CD4-positive, alpha-beta T cell treated with Interleukin-21 for 1 hour (primary cell): Measurements from ENCODE around the gene MAFB.
A peak's percentile ranks its signal among the peaks of the same experiment; 100 is the strongest.

Experiments
- DNase-seq: peaks from one replicate; pipeline ENCODE4 v3.0.0-alpha.2; 2020

Gene MAFB

DNA sequence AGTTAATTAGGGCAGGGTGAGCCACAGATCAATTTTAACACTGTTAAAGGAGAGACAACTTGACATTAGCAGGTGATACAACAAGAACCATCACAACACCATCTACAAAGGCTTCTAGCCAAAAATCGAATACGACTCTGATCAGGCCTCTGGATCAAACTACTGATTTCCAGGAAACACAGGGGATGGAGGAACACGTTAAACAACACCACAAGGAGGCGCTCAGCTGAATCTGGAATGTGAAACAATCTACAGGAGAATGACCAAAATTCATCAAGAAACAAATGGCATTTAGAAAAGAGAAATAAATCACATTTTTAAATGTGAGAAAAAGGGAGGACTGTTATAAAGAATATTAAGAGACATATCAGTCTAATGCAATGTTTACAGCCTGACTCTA lies 13.5 kb upstream of the MAFB start:
- DNase-seq, result no peak

DNA sequence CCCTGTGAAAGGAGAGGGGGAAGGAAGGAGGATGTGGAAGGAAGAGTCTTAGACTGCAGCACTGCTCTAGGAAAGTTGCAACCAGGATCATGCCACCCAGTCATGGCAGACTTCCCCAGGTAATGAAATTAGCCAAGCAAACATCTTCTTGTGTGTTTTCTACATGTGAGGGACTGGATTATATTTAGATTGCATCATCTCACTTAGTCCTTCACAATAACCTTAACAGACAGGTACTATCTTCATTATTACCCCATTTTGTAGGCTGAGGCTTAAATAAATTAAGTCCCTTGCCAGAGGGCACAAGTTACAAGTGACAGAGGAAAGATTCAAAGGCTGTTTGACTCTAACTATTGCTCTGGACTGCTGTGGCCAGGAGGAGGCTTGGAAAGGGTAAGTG lies 9.7 kb upstream of the MAFB start:
- DNase-seq, result no peak

DNA sequence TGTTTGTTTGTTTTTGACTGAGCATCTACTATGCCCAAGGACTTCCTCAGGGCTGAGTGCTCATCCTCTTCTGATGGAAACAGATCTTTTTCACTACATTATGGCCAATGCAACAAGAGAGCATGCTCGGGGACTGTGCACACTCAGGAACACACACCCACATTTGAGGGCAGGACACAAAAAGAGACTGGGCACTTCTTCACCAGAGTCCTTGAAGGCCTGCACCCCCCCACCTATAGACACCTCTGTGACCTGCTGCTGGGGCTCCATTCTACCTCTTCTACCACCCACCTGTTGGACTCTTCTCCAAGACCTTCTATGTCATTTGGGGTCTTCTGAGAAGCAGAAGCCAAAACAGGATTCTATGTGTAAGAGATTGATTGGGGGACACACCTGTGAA lies 9.2 kb upstream of the MAFB start:
- no peak for DNase-seq

DNA sequence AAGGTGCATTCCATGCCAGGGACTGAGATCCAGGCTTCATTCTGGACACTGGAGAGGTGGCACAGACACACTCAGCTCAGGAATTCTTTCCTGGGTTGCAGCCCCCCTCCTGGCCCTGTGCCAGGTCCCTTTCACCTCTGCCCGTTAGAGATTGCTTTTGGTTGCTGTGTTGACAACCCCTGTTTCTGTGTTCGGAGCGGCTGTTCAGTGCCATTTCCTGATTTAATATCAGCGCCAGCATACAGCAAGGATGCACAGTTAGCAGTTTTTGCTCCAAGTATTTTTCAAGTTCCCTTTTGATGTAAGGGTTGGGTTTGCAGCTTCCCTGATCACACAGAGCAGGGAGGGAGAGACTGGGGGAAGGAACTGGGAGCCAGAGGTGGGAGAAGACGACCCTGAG lies 8.5 kb upstream of the MAFB start:
- DNase-seq, result no peak

DNA sequence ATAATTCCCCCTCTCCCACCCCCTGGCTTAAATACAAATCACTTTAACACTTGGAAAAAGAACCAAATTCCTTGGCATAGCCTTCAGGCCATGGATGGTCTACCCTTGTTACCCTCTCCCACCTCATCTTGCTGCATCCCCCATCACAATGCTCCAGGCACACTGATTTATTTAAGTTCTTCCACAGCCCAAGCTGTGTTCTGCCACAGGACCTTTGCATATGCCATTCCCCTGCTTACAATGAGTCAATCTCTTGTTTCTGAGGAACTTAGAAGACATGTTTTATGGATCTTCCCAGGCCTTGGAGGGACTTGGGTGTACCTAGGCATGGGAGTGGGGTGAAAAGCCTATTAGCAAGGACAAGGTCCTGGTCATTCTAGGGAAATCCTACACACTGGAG lies 6.2 kb upstream of the MAFB start:
- DNase-seq, result no peak

DNA sequence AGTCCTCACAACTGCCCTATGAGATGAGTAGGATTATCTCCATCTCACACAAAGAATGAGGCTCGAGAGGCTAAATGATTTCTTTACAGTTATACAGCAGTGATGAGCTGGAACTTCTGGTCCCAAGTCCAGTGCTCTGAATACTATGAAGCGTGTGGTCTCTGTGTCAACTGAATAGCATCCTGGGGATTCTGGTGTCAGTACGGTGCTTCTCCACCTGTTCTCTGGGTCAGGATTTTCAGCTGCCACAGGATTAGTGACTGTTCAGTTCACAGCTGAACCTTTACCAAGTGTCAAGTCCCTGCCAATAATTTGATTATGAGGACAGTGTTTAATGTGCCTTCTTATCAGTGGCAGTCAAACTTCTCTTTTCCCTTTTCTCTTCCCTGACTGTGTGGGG lies 5.2 kb upstream of the MAFB start:
- no peak for DNase-seq

DNA sequence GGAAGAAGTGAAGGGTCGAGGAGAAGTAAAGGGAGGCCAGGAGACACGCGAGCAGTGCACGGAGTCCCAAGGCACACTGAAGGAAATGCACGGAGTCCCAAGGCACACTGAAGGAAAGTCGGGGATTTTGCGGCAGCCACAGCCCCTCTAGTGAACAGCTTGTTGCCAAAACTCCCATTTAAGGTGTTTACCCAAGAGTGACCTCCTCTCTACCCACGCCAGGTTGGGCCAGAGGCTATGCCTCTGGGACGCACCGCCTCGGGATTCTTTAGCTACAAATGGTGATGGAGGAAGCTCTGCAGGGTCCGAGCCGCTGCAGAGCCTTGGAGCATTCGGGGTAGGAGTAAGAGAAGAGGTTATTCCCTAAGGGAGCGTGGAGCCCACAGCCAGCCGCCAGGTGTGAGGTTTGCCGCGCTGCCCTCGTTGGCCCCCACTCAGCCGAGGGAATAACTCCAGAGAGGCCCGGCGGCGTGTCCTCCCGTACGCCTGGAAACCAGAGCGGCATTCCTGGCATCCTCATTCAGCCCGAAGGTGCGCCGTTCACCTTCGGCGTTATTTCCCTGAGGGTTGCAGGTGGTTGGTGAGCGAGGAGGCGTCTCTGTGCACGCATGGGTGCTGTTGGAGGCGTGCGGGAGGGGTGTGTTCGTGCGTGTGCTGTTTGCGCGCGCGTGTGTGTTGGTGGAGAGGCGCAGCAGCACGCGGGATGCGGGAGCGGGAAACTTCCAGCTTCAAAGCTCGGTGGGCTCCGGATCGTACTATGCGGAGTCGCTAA lies 3.4 kb upstream of the MAFB start:
- DNase-seq, result no peak

DNA sequence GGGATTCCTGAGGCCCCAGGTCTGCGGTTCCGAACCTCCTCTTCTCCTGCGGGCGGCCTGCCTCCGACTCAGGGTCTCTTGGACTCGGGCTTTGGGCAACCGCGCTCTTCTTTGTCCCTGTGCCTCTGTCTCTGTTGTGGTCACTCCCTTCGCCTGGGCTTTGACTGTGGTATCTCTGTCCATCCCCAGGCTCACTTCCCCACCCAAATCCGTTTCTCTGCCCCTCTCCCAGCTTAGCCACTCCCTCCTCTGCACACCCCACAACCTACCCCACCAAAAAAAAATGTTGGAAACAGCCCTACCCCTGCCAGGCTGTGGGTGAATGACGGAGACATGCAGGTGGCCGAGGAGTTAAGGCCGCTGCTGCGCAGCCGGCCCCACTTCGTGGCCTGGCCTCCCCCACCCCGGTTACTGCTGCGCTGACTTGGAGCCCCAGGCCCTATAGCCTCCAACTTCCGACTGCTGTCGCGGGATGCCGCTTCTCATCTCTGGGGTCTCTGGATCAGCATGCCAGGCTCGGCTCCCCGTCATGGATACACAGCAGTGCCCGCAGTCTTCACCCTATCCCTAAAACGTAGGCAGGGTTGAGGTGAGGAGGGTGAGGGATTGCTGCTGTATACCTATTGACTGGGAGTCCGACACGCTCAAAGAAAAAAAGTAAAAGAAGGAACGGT lies 2.7 kb upstream of the MAFB start:
- no peak for DNase-seq

DNA sequence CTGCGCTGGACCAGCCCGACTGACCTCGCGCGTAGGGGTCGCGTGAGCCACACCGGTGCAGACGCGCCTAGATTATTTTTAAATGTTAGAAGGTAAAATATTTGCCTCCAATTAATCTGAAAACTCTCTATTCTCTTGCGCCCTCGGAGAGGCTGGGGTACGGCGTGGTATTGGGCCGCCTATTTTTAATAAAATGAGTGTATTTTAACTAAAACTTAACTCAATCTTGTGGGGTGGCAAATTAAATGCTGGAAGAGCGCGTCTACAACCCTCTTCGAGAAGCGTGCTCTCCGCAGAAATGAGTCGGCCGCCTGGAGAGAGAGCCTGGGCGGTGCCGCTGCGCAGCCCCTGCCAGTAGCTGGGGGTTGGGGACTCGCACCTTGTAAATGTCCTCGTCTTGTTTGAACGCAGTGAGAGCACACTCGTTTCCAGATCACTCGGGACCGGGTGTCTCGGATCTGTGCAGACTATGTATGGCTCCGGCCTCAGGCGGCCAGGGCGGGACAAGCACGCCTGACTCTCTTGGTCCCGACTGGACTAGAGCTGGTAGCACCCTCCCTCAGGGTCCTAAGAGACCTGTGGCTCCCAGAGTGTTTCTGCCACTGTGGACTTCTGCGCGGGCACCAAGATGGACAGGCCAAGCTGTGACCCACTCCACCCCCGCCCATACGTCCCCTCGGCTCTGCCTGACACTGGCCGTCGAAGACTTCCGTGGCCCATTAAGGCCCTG lies 2.0 kb upstream of the MAFB start:
- no peak for DNase-seq

DNA sequence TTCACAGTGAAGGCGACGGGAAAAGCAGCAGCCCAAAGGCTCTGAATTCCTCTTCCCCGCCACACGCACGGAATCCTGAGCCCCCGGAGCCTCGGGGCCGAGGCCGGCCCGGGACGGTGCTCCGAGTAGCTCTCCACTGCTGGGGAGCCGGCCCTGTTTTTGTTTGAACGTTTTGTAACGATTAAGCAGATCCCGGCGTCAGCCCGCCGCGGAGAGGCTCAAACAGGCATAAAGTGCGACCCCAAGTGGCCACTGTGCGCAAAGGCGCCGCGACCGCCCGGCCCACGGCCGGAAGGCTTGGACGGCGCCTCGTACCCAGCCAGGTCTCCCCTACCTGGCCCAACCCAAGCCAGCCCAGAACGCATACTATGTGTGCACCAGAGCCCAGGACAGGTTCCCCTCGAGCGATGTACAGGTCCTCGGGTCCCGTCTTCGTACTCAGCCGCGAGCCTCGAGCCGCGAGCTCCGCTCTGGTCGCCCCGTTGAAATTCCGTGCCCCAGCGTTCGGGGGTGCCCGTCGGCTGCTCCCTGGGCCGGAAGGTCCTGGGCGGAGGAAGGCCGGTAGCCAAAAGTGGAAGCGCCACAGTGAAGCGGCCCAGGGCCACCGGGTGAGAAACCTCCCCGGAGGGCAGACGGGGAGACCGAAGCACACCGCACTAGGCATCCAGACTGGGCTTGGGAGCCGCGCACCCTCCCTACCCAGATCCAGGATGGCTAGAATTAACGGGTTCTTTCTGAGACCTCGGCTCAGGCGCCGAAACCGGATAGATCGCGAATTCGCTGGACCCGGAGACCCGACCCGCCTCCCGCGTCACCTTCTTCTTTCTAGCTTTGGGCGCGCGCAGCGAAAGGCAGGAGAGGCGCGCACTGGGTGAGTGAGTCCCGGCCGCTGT lies 1.2 kb upstream of the MAFB start:
- peak; percentile 57 for DNase-seq

DNA sequence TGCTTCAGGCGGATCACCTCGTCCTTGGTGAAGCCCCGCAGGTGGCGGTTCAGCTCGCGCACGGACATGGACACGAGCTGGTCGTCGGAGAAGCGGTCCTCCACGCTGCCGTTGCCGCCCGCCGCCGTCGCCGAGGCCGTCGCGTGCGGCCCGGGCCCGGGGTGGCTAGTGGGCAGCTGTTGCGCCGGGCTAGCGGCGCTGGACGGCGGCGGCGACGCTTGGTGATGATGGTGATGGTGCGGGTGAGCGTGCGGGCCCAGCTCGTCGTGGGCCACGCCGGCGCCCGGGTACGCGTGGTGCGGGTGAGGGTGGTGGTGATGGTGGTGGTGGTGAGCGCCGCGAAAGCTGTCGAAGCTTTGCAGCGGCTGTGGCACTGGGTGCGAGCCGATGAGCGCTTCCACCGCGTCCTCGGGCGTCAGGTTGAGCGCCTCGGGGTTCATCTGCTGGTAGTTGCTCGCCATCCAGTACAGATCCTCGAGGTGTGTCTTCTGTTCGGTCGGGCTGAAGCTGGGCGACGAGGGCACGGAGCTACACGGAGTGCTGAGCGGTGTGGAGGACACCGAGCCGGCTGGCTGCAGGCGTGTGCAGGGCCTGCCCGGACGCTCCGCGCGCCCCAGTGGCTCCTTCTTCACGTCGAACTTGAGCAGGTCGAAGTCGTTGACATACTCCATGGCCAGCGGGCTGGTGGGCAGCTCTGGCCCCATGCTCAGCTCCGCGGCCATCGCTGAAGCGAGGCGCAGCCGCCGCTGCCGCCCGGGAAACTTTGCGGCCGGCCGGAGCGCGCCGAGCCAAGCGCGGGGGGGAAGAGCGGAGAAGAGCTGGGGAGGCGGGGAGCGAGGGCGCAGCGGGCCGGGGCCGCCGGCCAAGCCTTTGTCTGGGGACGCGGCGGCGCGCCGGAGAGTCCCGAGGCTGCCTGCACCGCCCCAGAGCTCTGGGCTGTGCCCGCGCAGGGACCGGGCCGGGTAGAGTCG lies 622 bp downstream of the MAFB start:
- no peak for DNase-seq

DNA sequence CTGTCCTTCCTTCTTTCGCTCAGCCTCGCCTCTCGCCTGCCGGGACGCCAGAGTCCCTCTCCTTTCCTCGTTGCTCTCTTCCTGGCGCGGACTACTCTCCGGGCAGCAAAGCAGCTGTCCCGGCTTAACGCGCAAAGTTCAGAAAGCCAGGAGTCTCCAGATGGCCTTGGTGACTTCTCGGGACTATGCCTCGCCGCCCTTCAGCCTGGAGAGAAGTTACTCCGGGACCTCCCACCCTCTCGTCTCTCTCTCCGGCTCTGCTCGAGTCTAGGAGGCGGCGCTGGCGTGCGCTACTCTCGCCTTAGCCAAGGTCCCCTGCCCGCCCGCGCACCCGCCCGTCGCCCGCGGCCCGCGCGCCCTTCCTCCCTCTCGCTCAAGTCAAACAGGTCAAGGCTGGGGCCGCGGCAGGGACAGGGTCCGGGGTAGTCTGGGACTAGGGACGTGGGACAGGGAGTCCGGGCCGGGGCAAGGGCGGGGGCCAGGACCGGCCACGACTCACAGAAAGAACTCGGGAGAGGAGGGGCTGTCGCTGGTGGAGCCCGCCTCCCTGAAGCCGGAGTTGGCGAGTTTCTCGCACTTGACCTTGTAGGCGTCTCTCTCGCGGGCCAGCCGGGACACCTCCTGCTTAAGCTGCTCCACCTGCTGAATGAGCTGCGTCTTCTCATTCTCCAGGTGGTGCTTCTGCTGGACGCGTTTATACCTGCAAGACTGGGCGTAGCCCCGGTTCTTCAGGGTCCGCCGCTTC lies 1.5 kb downstream of the MAFB start:
- no peak for DNase-seq

DNA sequence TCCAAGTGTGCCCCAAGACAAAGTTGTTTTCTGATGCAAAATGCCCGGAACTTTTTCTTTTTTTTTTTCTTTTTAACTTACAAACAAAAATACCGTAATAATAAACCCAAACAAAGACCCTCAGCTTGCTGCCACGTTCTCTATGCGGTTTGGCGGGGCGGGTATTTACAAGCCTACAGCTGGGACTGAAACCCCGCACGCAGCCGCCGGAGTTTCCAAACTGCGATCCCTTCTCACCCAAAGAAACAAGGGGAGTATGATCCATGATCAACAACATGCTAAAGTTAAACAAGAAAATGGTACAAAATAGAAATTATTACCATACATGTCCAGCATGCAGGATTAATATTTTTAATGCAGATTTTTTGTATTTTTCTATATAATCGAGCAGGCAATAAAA lies 2.1 kb downstream of the MAFB start:
- no peak for DNase-seq

DNA sequence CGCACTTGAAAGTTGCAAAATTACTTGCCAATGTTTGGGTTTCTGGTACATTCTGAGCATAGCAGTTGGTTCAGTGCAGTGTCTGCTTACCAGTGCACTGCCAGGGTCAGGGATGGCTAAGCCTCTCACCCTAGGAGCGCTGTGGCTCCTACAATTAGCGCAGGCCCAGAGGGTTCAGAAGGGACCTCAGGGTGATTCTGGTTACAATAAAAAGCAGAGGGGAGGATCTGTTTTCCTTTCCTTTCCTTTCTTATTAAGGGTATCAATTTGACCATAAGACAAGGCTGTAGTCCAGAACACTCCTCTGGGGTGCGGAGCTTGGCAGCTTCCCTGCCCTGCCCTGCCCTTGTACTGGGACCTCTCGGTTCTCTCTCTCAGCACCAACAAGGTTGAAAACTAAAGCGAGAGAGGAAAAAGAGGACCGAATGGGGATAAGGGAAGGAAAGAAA lies 2.6 kb downstream of the MAFB start:
- no peak for DNase-seq

DNA sequence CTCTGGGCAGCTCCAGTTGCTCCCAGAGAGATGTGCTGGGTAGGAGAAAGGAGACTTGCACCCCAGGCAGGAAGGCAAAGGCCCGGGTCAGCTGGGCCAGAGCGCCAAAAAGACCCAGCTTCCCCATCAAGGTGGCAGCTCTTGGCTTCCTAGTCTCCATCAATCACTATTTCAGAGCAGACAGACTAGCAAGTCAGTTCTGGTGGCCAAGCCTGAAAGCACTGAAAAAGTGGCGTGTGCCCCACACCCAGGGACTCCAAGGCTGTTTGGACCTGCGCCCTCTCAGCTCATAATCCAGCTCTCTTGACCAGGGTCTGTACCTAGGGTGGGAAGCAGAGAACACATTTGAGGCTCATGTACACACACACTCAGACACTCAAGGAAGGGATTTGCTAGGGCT lies 3.7 kb downstream of the MAFB start:
- DNase-seq, result no peak

DNA sequence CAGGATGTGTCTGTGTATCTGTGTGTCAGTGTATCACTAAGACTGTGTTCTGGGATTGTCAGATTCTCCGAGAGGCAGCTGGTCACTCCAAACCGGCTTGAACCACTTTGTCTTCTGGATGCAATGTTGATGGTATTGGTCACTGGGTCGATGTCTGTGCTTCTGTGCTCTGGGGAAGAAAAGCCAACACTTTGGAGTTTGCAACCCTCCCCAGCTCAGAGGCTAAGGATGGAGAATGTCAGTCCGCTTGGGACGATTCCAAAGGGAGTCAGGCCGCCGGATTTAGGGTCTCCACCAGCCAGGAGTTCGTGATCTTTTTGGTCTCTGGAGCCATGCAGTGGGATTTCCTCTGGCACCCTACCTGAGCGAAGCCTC lies 5.2 kb downstream of the MAFB start:
- DNase-seq, result no peak

DNA sequence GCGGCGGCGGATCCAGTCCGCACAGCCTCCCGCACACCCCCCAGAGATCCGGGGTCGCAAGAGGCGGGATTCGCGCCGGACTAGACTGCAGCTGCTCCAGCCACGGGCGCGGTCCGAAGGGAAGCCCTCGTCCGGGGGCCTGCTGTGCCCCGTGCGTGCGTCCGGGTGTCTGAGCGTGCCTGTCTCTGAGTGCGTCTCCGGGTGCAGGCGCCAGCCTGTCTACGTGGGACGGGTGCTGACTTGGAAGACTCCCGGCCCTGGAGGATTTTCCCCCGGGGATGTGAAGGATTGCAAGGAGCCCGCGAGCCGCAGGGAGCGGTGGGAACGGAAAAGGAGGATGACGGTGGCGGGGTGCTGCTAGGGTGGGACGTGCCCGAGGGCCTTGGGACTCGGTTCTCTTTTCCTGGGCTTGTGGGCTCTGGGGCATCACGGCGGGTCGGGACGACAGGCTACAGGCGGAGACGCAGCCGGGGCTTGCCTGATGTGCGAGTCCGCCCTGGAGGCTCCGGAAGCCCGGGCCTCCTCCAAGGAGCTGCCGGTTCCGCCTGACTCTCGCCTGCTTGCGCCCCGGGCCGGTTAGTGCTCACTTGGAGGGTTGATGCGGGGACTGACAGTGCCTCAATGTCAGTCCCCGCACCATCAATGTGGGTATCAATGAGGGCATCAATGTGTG lies 5.7 kb downstream of the MAFB start:
- DNase-seq, result no peak

DNA sequence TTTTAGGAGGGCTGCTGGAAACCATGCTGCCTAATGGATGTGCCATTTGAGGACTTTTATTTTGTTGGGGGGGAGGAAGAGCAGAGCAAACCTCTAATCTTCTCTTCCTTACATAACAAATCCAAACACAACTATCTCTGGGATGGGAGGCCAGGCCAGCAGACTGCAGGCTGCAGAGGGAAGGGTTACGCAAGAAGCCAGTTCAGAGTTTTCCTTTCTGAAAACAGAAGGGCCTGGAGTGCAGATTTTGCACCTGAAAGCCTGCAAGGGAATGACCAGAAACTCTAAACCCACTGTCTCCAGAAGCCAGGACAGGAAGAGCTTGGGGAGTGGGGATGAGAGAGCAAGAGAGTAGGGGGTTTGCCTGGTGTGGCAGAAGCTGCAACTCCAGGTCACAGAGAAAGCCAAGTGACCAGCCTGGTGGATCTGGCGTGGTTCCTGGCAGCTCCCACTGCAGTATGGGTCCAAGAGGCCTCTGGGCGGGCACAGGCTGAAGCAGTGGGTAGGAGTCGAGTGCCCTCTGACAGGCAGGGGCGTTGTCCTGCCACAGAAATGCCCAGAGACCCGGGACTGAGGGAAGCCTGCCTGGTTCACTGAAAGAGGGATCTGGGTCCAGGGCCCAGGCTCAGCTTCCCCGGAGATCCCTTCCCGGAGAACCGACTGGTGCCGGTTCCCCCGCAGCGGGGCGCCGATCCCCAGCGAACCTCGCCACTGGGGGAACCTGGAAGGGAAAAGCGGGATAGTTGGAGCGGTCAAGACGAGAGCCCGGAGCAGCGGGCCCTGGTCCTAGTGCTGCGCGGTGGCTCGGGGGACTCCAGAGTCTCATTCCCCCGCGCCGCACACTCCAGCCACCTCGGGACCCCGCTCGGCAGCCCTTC lies 6.7 kb downstream of the MAFB start:
- no peak for DNase-seq

DNA sequence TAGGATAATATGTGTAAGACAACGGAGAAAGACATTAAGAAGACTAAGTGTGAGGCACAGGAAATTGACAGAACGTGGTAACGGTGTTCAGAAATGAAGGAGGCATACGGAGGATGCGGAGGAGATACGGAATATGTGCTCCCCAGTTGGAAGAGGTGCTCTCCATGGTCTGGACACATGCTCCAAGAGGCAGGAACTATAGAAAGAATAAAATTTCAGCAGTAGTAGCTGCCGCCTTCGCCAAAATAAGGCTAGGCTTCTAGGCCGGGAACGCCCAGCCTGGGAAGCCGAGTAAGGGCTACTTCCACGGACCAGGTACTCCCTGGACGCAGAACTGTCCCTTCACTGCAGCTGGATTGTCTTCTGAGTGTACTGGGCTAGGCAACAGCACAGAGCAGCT lies 7.4 kb downstream of the MAFB start:
- no peak for DNase-seq
